ENCODE data around the gene SGSM2.

SGSM2 gene

GRCh38 chr17:2362881-2363280, 25.6 kb downstream of the SGSM2 start:
- TF ChIP-seq FOXP2 (optimal IDR thresholded peaks at IDR 0.05; ENCODE audit: borderline replicate concordance, extremely low read depth, extremely low read length, insufficient read depth): no peak
- TF ChIP-seq SIN3A (IDR thresholded peaks at IDR 0.05; ENCODE audit: borderline replicate concordance, insufficient read depth, low read length): no peak
- TF ChIP-seq TAF1 (IDR thresholded peaks at IDR 0.05; ENCODE audit: borderline replicate concordance, insufficient read depth, low read length): no peak
- no peak for TF ChIP-seq POLR2AphosphoS5 (IDR thresholded peaks at IDR 0.05; ENCODE audit: low read depth, low read length)
- TF ChIP-seq REST (IDR thresholded peaks at IDR 0.05; ENCODE audit: insufficient read depth in 1 of 2, low read depth in 2 of 2, low read length in 2 of 2): no peak

- TF ChIP-seq POLR2AphosphoS5 (IDR thresholded peaks at IDR 0.05; ENCODE audit: low read depth, low read length): no peak
- TF ChIP-seq TAF1 (IDR thresholded peaks at IDR 0.05; ENCODE audit: borderline replicate concordance, insufficient read depth, low read length): no peak
- TF ChIP-seq FOXP2 (optimal IDR thresholded peaks at IDR 0.05; ENCODE audit: borderline replicate concordance, extremely low read depth, extremely low read length, insufficient read depth): no peak
- TF ChIP-seq SIN3A (IDR thresholded peaks at IDR 0.05; ENCODE audit: borderline replicate concordance, insufficient read depth, low read length): no peak
- TF ChIP-seq REST (IDR thresholded peaks at IDR 0.05; ENCODE audit: insufficient read depth in 1 of 2, low read depth in 2 of 2, low read length in 2 of 2): no peak
Observed at GRCh38 chr17:2363318-2363717, 26.0 kb downstream of the SGSM2 start.

GRCh38 chr17:2363851-2364762, 26.8 kb downstream of the SGSM2 start:
- TF ChIP-seq SIN3A (IDR thresholded peaks at IDR 0.05; ENCODE audit: borderline replicate concordance, insufficient read depth, low read length) (no peak), FOXP2 (optimal IDR thresholded peaks at IDR 0.05; ENCODE audit: borderline replicate concordance, extremely low read depth, extremely low read length, insufficient read depth) (no peak), POLR2AphosphoS5 (IDR thresholded peaks at IDR 0.05; ENCODE audit: low read depth, low read length) (no peak), TAF1 (IDR thresholded peaks at IDR 0.05; ENCODE audit: borderline replicate concordance, insufficient read depth, low read length) (no peak), REST (IDR thresholded peaks at IDR 0.05; ENCODE audit: insufficient read depth in 1 of 2, low read depth in 2 of 2, low read length in 2 of 2) (no peak)

GRCh38 chr17:2364763-2365116, 27.4 kb downstream of the SGSM2 start:
- TF ChIP-seq REST (IDR thresholded peaks at IDR 0.05; ENCODE audit: insufficient read depth in 1 of 2, low read depth in 2 of 2, low read length in 2 of 2) (no peak), SIN3A (IDR thresholded peaks at IDR 0.05; ENCODE audit: borderline replicate concordance, insufficient read depth, low read length) (no peak)
